HG03460 (cell line): Measurements from ENCODE around the gene LPAR3.

Experiments
- ATAC-seq: cut with Tn5 transposase; IDR thresholded peaks from one replicate; pipeline ENCODE4 v1.9.1; 2021; ENCODE audit not compliant: unreplicated experiment

Gene LPAR3

DNA sequence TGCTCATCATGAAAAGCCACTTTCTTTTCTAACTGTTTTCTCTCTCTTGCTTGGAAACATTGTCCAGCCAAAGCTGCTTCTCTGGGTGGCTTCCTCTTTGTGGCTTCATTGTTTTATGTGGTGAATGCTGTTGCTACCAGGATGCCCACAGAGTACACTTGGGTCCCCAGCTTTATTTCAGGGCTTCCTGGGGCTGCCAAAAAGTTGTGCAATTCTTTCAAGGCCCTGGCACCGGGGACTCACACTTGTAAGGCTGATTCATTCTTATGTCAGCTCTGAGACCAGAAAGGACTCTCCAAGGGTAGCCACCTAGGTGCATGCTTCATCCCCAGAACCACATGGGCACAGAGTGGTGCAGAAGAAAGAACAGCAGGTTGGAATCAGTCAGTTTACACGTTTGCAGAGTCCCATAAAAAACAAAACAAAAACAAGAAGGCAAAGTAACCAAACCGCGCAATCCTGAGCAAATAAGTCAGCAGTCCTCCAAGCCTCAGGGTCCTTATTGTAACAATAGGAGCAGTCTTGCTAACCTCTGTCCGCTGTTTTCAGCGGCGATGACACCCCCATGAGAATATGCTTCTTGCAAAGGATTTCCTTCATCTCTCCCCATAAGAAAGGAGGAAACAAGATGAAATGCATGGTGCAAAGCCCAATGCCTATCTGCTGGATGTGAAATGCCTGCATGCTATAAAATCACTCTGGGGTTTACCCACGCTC lies 112.8 kb downstream of the LPAR3 start:
- no peak for ATAC-seq

GRCh38 chr1:84776639-84777038 lies 116.4 kb downstream of the LPAR3 start:
- ATAC-seq = no peak

DNA sequence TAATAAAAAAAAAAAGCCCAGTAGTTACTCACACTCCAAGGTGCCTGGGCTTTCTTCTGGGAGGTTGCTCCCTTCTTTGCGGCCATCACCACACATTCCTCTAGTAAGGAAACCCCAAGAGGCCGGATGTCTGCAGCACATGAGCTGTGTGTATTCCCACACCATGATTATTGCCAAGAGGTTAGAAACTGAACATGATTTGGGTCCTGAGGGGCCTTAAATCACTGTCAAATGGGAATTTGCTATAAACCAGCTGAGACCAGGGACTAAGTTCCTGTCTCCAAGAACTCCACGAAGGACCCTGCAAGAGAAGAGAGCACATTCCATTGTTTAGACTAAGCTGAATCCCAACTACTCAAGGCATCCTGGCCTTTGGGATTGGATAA lies 117.5 kb downstream of the LPAR3 start:
- no peak for ATAC-seq

DNA sequence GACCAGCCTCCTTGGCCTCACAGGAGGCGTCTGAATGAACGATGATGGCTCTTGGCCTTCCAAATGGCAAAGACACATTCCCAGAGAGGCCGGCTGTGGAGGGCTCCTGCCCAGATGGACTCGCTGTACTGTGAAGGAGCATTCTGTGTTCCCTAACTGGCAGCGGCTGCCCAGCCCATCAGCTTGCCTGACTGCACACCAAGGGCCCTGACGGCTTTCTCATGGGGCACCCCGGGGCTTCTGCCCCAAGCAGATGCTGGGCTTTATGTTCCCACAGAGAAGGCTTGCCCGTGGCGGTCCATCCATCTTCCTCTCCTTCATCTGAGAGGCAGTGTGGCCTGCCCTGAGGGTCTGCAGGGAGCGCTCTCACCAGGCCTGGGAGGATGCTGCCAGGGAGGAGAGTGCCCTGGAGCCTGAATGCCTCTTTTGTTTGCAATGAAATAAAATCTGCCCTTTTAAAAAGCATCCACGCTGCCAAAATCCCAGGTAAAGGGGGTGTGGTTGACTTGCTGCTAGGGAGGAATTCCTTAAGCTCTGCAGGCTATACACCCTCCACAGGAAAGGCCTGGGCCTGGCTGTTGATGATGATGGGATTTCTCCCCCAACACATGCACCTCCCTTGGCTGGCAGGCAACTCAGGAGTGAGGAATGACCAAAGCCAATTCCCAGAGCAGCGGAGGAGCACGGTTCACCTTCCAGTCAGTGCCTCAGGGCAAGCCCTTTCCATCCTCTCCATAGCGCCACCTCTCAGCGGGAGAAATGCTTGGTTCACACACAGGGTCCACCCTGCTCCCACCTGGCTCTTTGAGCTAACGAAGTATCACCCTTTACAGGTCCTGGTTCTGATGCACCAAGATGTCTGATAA lies 118.1 kb downstream of the LPAR3 start:
- ATAC-seq = no peak

DNA sequence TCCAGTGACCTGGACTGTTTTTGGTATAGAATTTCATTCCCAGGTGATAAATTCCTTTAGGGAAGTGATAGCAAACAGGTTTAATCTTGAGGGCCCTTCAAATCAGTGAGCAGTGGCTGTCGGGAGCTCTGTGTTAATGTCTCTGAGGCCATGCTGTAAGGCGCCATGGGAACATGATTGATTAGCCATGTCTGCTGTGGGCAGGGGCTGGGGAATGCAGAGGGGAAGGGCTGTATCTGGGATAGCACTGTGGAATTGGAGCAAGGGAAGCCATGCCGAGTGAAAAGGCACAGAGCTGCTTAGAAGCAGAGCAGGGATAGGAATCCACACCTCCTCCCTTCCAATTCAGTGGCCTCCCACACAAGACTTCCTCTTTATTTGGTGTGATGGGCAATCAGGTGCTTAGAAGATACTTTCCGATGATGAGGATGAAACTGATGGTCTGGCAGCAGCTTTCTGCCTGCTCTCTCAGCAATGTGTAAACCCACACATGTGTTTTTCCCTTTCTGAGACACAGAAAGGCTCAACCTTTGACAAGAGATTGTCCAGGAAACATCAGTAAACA lies 119.0 kb downstream of the LPAR3 start:
- ATAC-seq = no peak

GRCh38 chr1:84773195-84773594 lies 119.8 kb downstream of the LPAR3 start:
- no peak for ATAC-seq

- ATAC-seq = peak; percentile 86
These were observed 120.5 kb downstream of the LPAR3 start for GRCh38 chr1:84772428-84772943.

GRCh38 chr1:84771895-84772294 lies 121.1 kb downstream of the LPAR3 start:
- no peak for ATAC-seq

DNA sequence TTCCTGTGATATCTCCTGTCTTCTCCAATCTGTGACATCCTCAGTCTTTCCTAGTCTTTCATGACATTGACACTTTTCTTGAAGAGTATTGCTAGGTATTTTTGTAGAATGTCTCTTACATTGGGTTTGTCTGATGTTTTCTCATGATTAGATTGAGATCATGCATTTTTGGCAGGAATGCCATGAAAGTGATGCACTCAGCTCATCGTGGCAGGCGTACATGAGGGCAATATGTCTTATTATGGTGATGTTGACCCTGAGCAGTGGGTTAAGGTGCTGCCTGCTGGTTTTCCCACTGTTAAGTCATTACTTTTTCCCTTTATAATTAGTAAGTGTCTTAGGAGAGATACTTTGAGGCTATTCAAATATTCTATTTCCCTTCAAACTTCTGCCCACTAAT lies 122.5 kb downstream of the LPAR3 start:
- ATAC-seq = no peak

DNA sequence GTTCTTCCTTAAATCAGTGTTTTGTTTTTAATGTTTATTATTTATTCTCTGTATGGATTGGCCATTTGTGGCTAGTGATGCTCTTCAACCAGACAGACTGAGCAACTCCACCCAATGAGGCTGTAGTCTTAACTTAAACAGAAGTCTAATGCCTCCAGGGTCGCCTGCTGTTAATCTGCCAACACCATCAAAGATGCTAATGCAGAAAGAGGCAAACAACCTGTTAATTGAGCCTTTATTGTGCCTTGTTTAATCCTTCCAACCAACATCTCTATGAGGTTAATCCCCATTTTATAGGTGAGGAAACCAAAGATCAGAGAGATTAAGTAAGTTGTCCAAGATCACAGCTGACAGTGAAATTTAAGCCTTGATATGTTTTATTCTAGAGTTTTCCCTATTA lies 123.4 kb downstream of the LPAR3 start:
- ATAC-seq = no peak

GRCh38 chr1:84768634-84769033 lies 124.4 kb downstream of the LPAR3 start:
- no peak for ATAC-seq

- ATAC-seq = no peak
These were observed 128.9 kb downstream of the LPAR3 start for GRCh38 chr1:84763912-84764680.

GRCh38 chr1:84762664-84763063 lies 130.3 kb downstream of the LPAR3 start:
- no peak for ATAC-seq
